ENCODE data around the gene SPON1.

The SPON1 gene

GRCh38 chr11:14026961-14027360, 64.4 kb downstream of the SPON1 start:
- TF ChIP-seq FOXP2 (optimal IDR thresholded peaks at IDR 0.05; ENCODE audit: borderline replicate concordance, extremely low read depth, extremely low read length, insufficient read depth) = no peak

GRCh38 chr11:14027525-14027924, 65.0 kb downstream of the SPON1 start:
- TF ChIP-seq FOXP2 (optimal IDR thresholded peaks at IDR 0.05; ENCODE audit: borderline replicate concordance, extremely low read depth, extremely low read length, insufficient read depth) (no peak), SIN3A (IDR thresholded peaks at IDR 0.05; ENCODE audit: borderline replicate concordance, insufficient read depth, low read length) (no peak), POLR2AphosphoS5 (IDR thresholded peaks at IDR 0.05; ENCODE audit: low read depth, low read length) (no peak), TAF1 (IDR thresholded peaks at IDR 0.05; ENCODE audit: borderline replicate concordance, insufficient read depth, low read length) (no peak), REST (IDR thresholded peaks at IDR 0.05; ENCODE audit: insufficient read depth in 1 of 2, low read depth in 2 of 2, low read length in 2 of 2) (no peak)

DNA sequence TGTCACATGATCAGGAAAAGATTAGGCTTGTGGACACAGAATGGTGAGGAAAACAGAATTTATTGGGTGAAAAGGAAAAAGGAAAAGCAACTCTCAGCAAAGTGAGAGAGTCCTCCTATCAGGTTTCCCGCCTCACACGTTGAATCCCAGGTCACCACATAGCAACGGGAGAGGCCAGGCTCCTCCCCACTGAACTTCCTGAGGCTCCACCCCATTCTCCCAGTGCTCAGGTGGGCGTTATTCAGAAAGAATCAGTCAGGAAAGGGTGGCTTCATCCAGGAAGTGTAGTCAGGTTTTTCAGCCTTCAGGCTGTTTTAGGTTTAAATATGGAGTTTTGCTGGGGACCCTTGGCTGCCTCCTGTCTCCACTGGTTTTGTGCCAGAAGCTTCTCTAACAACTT, 66.9 kb downstream of the SPON1 start:
- TF ChIP-seq FOXP2 (optimal IDR thresholded peaks at IDR 0.05; ENCODE audit: borderline replicate concordance, extremely low read depth, extremely low read length, insufficient read depth) (no peak), SIN3A (IDR thresholded peaks at IDR 0.05; ENCODE audit: borderline replicate concordance, insufficient read depth, low read length) (no peak), POLR2AphosphoS5 (IDR thresholded peaks at IDR 0.05; ENCODE audit: low read depth, low read length) (no peak), TAF1 (IDR thresholded peaks at IDR 0.05; ENCODE audit: borderline replicate concordance, insufficient read depth, low read length) (no peak), REST (IDR thresholded peaks at IDR 0.05; ENCODE audit: insufficient read depth in 1 of 2, low read depth in 2 of 2, low read length in 2 of 2) (no peak)

DNA sequence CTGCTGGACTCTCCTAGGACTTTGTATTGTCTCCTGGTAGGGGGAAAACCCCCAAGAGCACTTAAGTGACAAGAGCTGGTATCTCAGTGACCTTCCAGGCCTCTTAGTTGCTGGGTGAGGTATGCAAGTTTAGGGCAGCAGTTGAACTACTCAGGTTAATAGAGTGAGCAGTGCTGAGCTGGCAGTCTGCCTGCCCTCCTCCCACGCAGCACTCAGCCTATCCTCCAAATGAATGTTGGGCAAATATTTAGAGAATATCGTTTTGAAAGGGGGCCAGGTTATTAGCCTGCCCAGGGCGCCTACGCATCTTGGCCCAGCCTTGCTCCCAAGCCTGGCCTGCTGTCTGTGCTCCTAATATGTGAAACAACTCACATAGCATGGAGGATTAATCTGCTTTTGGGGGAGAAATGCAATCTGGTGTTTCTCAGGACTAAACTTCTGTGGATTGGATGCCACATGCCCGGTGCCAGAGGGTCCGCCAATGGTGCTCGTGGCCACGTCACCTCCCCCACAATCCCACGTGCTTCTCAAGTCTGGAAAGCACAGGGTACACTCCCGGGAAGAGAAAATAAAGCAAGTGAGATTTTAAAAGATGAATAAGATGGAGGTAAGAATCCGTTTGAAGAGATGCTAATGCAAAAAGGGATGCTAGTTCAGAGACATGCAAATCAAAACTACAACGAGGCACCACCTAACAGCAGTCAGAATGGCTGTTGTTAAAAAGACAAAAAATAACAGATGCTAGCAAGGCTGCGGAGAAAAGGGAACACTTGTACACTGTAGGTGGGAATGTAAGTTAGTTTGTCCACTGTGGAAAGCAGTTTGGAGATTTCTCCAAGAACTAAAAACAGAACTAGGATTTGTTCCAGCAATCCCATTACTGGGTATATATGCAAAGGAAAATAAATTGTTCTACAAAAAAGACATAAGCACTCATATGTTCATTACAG, 67.7 kb downstream of the SPON1 start:
- no peak for TF ChIP-seq POLR2AphosphoS5 (IDR thresholded peaks at IDR 0.05; ENCODE audit: low read depth, low read length)
- no peak for TF ChIP-seq SIN3A (IDR thresholded peaks at IDR 0.05; ENCODE audit: borderline replicate concordance, insufficient read depth, low read length)

GRCh38 chr11:14036469-14036868, 73.9 kb downstream of the SPON1 start:
- TF ChIP-seq FOXP2 (optimal IDR thresholded peaks at IDR 0.05; ENCODE audit: borderline replicate concordance, extremely low read depth, extremely low read length, insufficient read depth) (no peak), REST (IDR thresholded peaks at IDR 0.05; ENCODE audit: insufficient read depth in 1 of 2, low read depth in 2 of 2, low read length in 2 of 2) (no peak), SIN3A (IDR thresholded peaks at IDR 0.05; ENCODE audit: borderline replicate concordance, insufficient read depth, low read length) (no peak), POLR2AphosphoS5 (IDR thresholded peaks at IDR 0.05; ENCODE audit: low read depth, low read length) (no peak), TAF1 (IDR thresholded peaks at IDR 0.05; ENCODE audit: borderline replicate concordance, insufficient read depth, low read length) (no peak)

GRCh38 chr11:14041040-14041439, 78.5 kb downstream of the SPON1 start:
- TF ChIP-seq SIN3A (IDR thresholded peaks at IDR 0.05; ENCODE audit: borderline replicate concordance, insufficient read depth, low read length) (no peak), TAF1 (IDR thresholded peaks at IDR 0.05; ENCODE audit: borderline replicate concordance, insufficient read depth, low read length) (no peak), POLR2AphosphoS5 (IDR thresholded peaks at IDR 0.05; ENCODE audit: low read depth, low read length) (no peak), FOXP2 (optimal IDR thresholded peaks at IDR 0.05; ENCODE audit: borderline replicate concordance, extremely low read depth, extremely low read length, insufficient read depth) (no peak), REST (IDR thresholded peaks at IDR 0.05; ENCODE audit: insufficient read depth in 1 of 2, low read depth in 2 of 2, low read length in 2 of 2) (no peak)

Measured in PFSK-1 (cell line).